AG04449 (cell line): ENCODE results near the gene PEAK1.

Source experiments
- CTCF ChIA-PET: fragments of 350-600 bp; formaldehyde crosslinking; extraction: SDS; loops from one replicate; lab custom pipeline; 2021; ENCODE audit warnings: antibody characterized with exemption; lab: Yijun Ruan, JAX
- POLR2A ChIA-PET: fragments of 400-600, 350-600 bp; formaldehyde crosslinking; extraction: SDS; loops from one replicate; lab custom pipeline; 2020; ENCODE audit warnings: antibody characterized with exemption, inconsistent platforms; lab: Yijun Ruan, JAX
- DNase-seq: peaks from one replicate; pipeline ENCODE4 v3.0.0-alpha.2; 2010; ENCODE audit warnings: low read depth, low spot score
- H3K4me3 ChIP-seq: 2 replicates; pipeline ENCODE4 v1.5.1; 2011; ENCODE audit warnings: low read depth, mild to moderate bottlenecking, control low read depth, low read length
- CTCF ChIP-seq: IDR thresholded peaks from one replicate; pipeline ENCODE4 v1.5.1; 2011; ENCODE audit warnings: mild to moderate bottlenecking, moderate library complexity, low read length, control low read depth, inconsistent platforms; ENCODE audit not compliant: insufficient read depth; ENCODE audit errors: missing control alignments

The PEAK1 gene

GRCh38 chr15:77457905-77458265 lies 38.0 kb upstream of the PEAK1 start:
- ChIA-PET POLR2A (interaction anchor here (1.4 kb wide), 1 partner anchor 39 kb away, joined by 4 read pairs; no protein-coding TSS in a partner anchor), CTCF (interaction anchor here (1.0 to 1.8 kb wide), 3 partner anchors 10 to 36 kb away, joined by 3 to 5 read pairs (median 3); no protein-coding TSS in a partner anchor)
- DNase-seq = no peak
- no peak for TF ChIP-seq CTCF
- H3K4me3 ChIP-seq = no peak overlapping the region

- ChIA-PET POLR2A (interaction anchor here (1.4 kb wide), 1 partner anchor 38 kb away, joined by 4 read pairs; no protein-coding TSS in a partner anchor), CTCF (interaction anchor here (0.5 to 1.8 kb wide), 7 partner anchors 18 to 653 kb away, joined by 3 to 7 read pairs (median 3); no protein-coding TSS in a partner anchor)
- no peak overlapping the region for H3K4me3 ChIP-seq
- no peak for TF ChIP-seq CTCF
- no peak for DNase-seq
Measured at GRCh38 chr15:77457191-77457904, 37.4 kb upstream of the PEAK1 start.

GRCh38 chr15:77456746-77457145 lies 36.8 kb upstream of the PEAK1 start:
- H3K4me3 ChIP-seq = no peak overlapping the region
- POLR2A ChIA-PET = no interaction called here
- no peak for DNase-seq
- no peak for TF ChIP-seq CTCF
- CTCF ChIA-PET = interaction anchor here (1.0 to 1.8 kb wide), 5 partner anchors 25 to 87 kb away, joined by 3 to 7 read pairs (median 4); no protein-coding TSS in a partner anchor

- H3K4me3 ChIP-seq = no peak overlapping the region
- DNase-seq = no peak
- ChIA-PET POLR2A (no interaction called here), CTCF (interaction anchor here (1.4 kb wide), 1 partner anchor 26 kb away, joined by 3 read pairs; no protein-coding TSS in a partner anchor)
- TF ChIP-seq CTCF = no peak
Measured at GRCh38 chr15:77455696-77456321, 35.9 kb upstream of the PEAK1 start.

GRCh38 chr15:77454951-77455350 lies 35.0 kb upstream of the PEAK1 start:
- POLR2A ChIA-PET = no interaction called here
- no peak for TF ChIP-seq CTCF
- DNase-seq = no peak
- H3K4me3 ChIP-seq = no peak overlapping the region
- CTCF ChIA-PET = no interaction called here

GRCh38 chr15:77454265-77454664 lies 34.4 kb upstream of the PEAK1 start:
- ChIA-PET CTCF (no interaction called here), POLR2A (no interaction called here)
- H3K4me3 ChIP-seq = no peak overlapping the region
- no peak for DNase-seq
- TF ChIP-seq CTCF = no peak
